ENCODE results near the gene ANKUB1.

DNA sequence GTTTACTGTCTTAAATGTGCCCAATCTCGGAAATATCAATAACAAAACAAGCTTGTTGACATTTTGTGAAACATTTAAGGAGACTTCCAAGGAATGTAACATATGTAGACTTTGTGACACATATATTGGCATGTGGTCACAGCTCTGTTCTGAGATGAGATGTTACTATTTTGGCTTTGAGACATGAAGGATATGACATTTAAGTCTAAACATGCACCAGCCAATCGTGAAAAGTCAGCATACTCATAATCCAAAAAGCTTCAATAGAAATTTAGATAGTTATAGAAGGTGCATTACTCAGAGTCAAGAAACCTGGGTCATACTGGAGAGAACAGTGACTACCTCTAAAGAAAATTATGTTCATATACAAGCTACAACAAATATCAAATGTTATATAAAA lies 53.5 kb downstream of the ANKUB1 start:
- TF ChIP-seq, protein P1, sequence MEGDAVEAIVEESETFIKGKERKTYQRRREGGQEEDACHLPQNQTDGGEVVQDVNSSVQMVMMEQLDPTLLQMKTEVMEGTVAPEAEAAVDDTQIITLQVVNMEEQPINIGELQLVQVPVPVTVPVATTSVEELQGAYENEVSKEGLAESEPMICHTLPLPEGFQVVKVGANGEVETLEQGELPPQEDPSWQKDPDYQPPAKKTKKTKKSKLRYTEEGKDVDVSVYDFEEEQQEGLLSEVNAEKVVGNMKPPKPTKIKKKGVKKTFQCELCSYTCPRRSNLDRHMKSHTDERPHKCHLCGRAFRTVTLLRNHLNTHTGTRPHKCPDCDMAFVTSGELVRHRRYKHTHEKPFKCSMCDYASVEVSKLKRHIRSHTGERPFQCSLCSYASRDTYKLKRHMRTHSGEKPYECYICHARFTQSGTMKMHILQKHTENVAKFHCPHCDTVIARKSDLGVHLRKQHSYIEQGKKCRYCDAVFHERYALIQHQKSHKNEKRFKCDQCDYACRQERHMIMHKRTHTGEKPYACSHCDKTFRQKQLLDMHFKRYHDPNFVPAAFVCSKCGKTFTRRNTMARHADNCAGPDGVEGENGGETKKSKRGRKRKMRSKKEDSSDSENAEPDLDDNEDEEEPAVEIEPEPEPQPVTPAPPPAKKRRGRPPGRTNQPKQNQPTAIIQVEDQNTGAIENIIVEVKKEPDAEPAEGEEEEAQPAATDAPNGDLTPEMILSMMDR (IDR thresholded peaks at IDR 0.05) = no peak
- TF ChIP-seq POLR2AphosphoS5 (IDR thresholded peaks at IDR 0.05) = no peak
- no peak for TF ChIP-seq POLR2A (IDR thresholded peaks at IDR 0.05)
